Endothelial cell (in vitro differentiated cells): Measurements from ENCODE around the gene MSN. TPM values are rescaled to one million over a fixed set of nuclear protein-coding genes. Genes with fewer than 3 reads are reported as not detected.
"Not testable (repeated sequence)": the region's sequence is repeated elsewhere in the genome, so short reads cannot be mapped to it uniquely, and the experiment has no call there.

Experiments
- DNase-seq: peaks from one replicate; pipeline ENCODE4 v3.0.0; 2021; ENCODE audit warnings: low spot score
- H3K27ac Mint-ChIP-seq: one replicate; pipeline ENCODE4 v1.8.0; 2021; ENCODE audit warnings: mixed read lengths, inconsistent platforms; ENCODE audit not compliant: unreplicated experiment
- H3K27me3 Mint-ChIP-seq: one replicate; pipeline ENCODE4 v1.8.0; 2021; ENCODE audit warnings: mild to moderate bottlenecking, moderate library complexity, mixed read lengths, inconsistent platforms; ENCODE audit not compliant: unreplicated experiment
- H3K36me3 Mint-ChIP-seq: one replicate; pipeline ENCODE4 v1.8.0; 2021; ENCODE audit warnings: mild to moderate bottlenecking, low read depth, mixed read lengths, inconsistent platforms; ENCODE audit not compliant: unreplicated experiment
- H3K4me1 Mint-ChIP-seq: one replicate; pipeline ENCODE4 v1.8.0; 2021; ENCODE audit warnings: mild to moderate bottlenecking, mixed read lengths, inconsistent platforms; ENCODE audit not compliant: unreplicated experiment
- H3K4me3 Mint-ChIP-seq: one replicate; pipeline ENCODE4 v1.8.0; 2021; ENCODE audit warnings: mild to moderate bottlenecking, mixed read lengths, inconsistent platforms; ENCODE audit not compliant: unreplicated experiment
- H3K9me3 Mint-ChIP-seq: one replicate; pipeline ENCODE4 v1.8.0; 2021; ENCODE audit warnings: mixed read lengths, inconsistent platforms; ENCODE audit not compliant: unreplicated experiment
- CTCF ChIP-seq: fragments of 200-600 bp; sonication (generic); IDR thresholded peaks from one replicate; pipeline ENCODE4 v1.5.0; 2021; ENCODE audit warnings: antibody characterized with exemption; ENCODE audit not compliant: unreplicated experiment
- total RNA-seq: library from RNA; stranded (reverse); fragmentation: NEBNext Ultra II Directional; extraction: Animal tissue kit (Norgen Biotek cat#: 25700); gene quantifications from one replicate; pipeline ENCODE4 v1.2.1, GENCODE V29; 2021; ENCODE audit not compliant: unreplicated experiment

Gene MSN
- total RNA-seq, 1 donor from 2014 or later = 590 TPM

GRCh38 chrX:65635378-65635777 lies 32.1 kb upstream of the MSN start:
- H3K9me3 Mint-ChIP-seq = no peaks in the 10 kb centered on the region

GRCh38 chrX:65635822-65636221 lies 31.6 kb upstream of the MSN start:
- no peak for TF ChIP-seq CTCF
- peaks cover 5% of the 10 kb centered on the region for H3K27me3 Mint-ChIP-seq
- H3K36me3 Mint-ChIP-seq = no peaks in the 10 kb centered on the region
- DNase-seq = no peak
- H3K4me3 Mint-ChIP-seq = no peak overlapping the region
- H3K27ac Mint-ChIP-seq = no peak overlapping the region
- no peaks in the 10 kb centered on the region for H3K9me3 Mint-ChIP-seq
- peaks cover 3% of the 10 kb centered on the region for H3K4me1 Mint-ChIP-seq

More at GRCh38 chrX:65635378-65635777, 32.1 kb upstream of the MSN start:
- Mint-ChIP-seq H3K36me3 (no peaks in the 10 kb centered on the region), H3K4me1 (peaks cover 3% of the 10 kb centered on the region), H3K4me3 (no peak overlapping the region), H3K27ac (no peak overlapping the region), H3K27me3 (peaks cover 6% of the 10 kb centered on the region)
- TF ChIP-seq CTCF = no peak
- no peak for DNase-seq

GRCh38 chrX:65636261-65636660 lies 31.2 kb upstream of the MSN start:
- not testable (repeated sequence) for H3K4me3 Mint-ChIP-seq, H3K9me3 Mint-ChIP-seq, H3K36me3 Mint-ChIP-seq, H3K27ac Mint-ChIP-seq, H3K27me3 Mint-ChIP-seq, DNase-seq, H3K4me1 Mint-ChIP-seq

GRCh38 chrX:65637335-65637734 lies 30.1 kb upstream of the MSN start:
- peaks cover 3% of the 10 kb centered on the region for H3K4me1 Mint-ChIP-seq
- H3K27ac Mint-ChIP-seq = no peak overlapping the region
- no peaks in the 10 kb centered on the region for H3K9me3 Mint-ChIP-seq
- peaks cover 5% of the 10 kb centered on the region for H3K27me3 Mint-ChIP-seq
- H3K36me3 Mint-ChIP-seq = no peaks in the 10 kb centered on the region
- TF ChIP-seq CTCF = no peak
- no peak for DNase-seq
- H3K4me3 Mint-ChIP-seq = no peak overlapping the region

GRCh38 chrX:65642914-65643491 lies 24.5 kb upstream of the MSN start:
- TF ChIP-seq CTCF = no peak
- no peak for DNase-seq
- Mint-ChIP-seq H3K9me3 (no peaks in the 10 kb centered on the region), H3K36me3 (no peaks in the 10 kb centered on the region), H3K4me1 (no peaks in the 10 kb centered on the region), H3K4me3 (no peak overlapping the region), H3K27me3 (peaks cover 1% of the 10 kb centered on the region), H3K27ac (no peak overlapping the region)
